SK-N-DZ (cell line): Measurements from ENCODE around the gene ZBTB12.

Experiments used
- DNase-seq: peaks from one replicate; pipeline ENCODE4 v3.0.0-alpha.2; 2015; ENCODE audit warnings: low spot score

Gene ZBTB12

GRCh38 chr6:31896856-31897611 lies 4.9 kb downstream of the ZBTB12 start:
- DNase-seq: no peak

- no peak for DNase-seq
Observed at GRCh38 chr6:31896493-31896855, 5.4 kb downstream of the ZBTB12 start.

- DNase-seq: no peak
Observed at GRCh38 chr6:31892821-31893220, 9.1 kb downstream of the ZBTB12 start.

GRCh38 chr6:31889331-31889972 lies 12.4 kb downstream of the ZBTB12 start:
- no peak for DNase-seq

GRCh38 chr6:31888276-31889258 lies 13.3 kb downstream of the ZBTB12 start:
- DNase-seq: no peak

GRCh38 chr6:31887173-31888007 lies 14.5 kb downstream of the ZBTB12 start:
- no peak for DNase-seq

GRCh38 chr6:31886541-31886991 lies 15.3 kb downstream of the ZBTB12 start:
- DNase-seq: no peak

GRCh38 chr6:31884528-31885035 lies 17.3 kb downstream of the ZBTB12 start:
- DNase-seq: no peak

- DNase-seq: no peak
Observed at GRCh38 chr6:31883676-31884075, 18.2 kb downstream of the ZBTB12 start.

GRCh38 chr6:31882344-31882743 lies 19.5 kb downstream of the ZBTB12 start:
- DNase-seq: no peak

- DNase-seq: no peak
Observed at GRCh38 chr6:31881136-31881859, 20.6 kb downstream of the ZBTB12 start.

GRCh38 chr6:31880616-31881015 lies 21.3 kb downstream of the ZBTB12 start:
- DNase-seq: no peak

GRCh38 chr6:31879901-31880300 lies 22.0 kb downstream of the ZBTB12 start:
- DNase-seq: no peak

GRCh38 chr6:31879143-31879542 lies 22.7 kb downstream of the ZBTB12 start:
- no peak for DNase-seq

GRCh38 chr6:31878726-31879125 lies 23.2 kb downstream of the ZBTB12 start, which contains the start of gene SLC44A4:
Gene SLC44A4 (minus strand): TSS chr6:31878997. CDS start chr6:31878980, 17 bp downstream.
- DNase-seq: no peak

GRCh38 chr6:31878222-31878621 lies 23.7 kb downstream of the ZBTB12 start:
- no peak for DNase-seq

GRCh38 chr6:31877651-31878161 lies 24.2 kb downstream of the ZBTB12 start:
- no peak for DNase-seq

GRCh38 chr6:31877125-31877650 lies 24.7 kb downstream of the ZBTB12 start:
- no peak for DNase-seq

- no peak for DNase-seq
Observed at GRCh38 chr6:31876357-31876756, 25.5 kb downstream of the ZBTB12 start.

GRCh38 chr6:31875877-31876276 lies 26.0 kb downstream of the ZBTB12 start:
- no peak for DNase-seq
